Esophagus squamous epithelium (tissue), 4 donors: ENCODE measurements around the gene CYB5R3.

Source experiments
- POLR2A ChIP-seq, 4 donors: fragments of 450-650 bp; IDR thresholded peaks; one replicate each; pipeline ENCODE4 v1.6.1; 2017; ENCODE audit warnings: antibody characterized with exemption in 4 of 4, mild to moderate bottlenecking in 4 of 4, moderate library complexity in 3 of 4
- TF ChIP-seq, protein P1 (sequence below), 6 experiments: fragments of 450-650 bp in 4 of 6; fragments of 200-600 bp in 2 of 6; sonication (generic) in 2 of 6; IDR thresholded peaks; one replicate each; pipeline ENCODE4 v1.5.1; 2016 to 2019; ENCODE audit warnings: antibody characterized with exemption in 6 of 6, mild to moderate bottlenecking in 4 of 6, moderate library complexity in 4 of 6

GRCh38 chr22:42686756-42687491 is 37.7 kb upstream of the CYB5R3 start:
- TF ChIP-seq, protein P1, sequence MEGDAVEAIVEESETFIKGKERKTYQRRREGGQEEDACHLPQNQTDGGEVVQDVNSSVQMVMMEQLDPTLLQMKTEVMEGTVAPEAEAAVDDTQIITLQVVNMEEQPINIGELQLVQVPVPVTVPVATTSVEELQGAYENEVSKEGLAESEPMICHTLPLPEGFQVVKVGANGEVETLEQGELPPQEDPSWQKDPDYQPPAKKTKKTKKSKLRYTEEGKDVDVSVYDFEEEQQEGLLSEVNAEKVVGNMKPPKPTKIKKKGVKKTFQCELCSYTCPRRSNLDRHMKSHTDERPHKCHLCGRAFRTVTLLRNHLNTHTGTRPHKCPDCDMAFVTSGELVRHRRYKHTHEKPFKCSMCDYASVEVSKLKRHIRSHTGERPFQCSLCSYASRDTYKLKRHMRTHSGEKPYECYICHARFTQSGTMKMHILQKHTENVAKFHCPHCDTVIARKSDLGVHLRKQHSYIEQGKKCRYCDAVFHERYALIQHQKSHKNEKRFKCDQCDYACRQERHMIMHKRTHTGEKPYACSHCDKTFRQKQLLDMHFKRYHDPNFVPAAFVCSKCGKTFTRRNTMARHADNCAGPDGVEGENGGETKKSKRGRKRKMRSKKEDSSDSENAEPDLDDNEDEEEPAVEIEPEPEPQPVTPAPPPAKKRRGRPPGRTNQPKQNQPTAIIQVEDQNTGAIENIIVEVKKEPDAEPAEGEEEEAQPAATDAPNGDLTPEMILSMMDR (IDR thresholded peaks at IDR 0.05), result no peak
- TF ChIP-seq POLR2A (IDR thresholded peaks at IDR 0.05), result no peak
